AG04449 (cell line): ENCODE results near the gene NOP14.

Source experiments
- CTCF ChIA-PET: fragments of 350-600 bp; formaldehyde crosslinking; extraction: SDS; loops from one replicate; lab custom pipeline; 2021; ENCODE audit warnings: antibody characterized with exemption; lab: Yijun Ruan, JAX
- POLR2A ChIA-PET: fragments of 400-600, 350-600 bp; formaldehyde crosslinking; extraction: SDS; loops from one replicate; lab custom pipeline; 2020; ENCODE audit warnings: antibody characterized with exemption, inconsistent platforms; lab: Yijun Ruan, JAX
- DNase-seq: peaks from one replicate; pipeline ENCODE4 v3.0.0-alpha.2; 2010; ENCODE audit warnings: low read depth, low spot score
- H3K4me3 ChIP-seq: 2 replicates; pipeline ENCODE4 v1.5.1; 2011; ENCODE audit warnings: low read depth, mild to moderate bottlenecking, control low read depth, low read length
- CTCF ChIP-seq: IDR thresholded peaks from one replicate; pipeline ENCODE4 v1.5.1; 2011; ENCODE audit warnings: mild to moderate bottlenecking, moderate library complexity, low read length, control low read depth, inconsistent platforms; ENCODE audit not compliant: insufficient read depth; ENCODE audit errors: missing control alignments

NOP14 gene

GRCh38 chr4:2981256-2981819, 18.1 kb upstream of the NOP14 start:
- no peak for TF ChIP-seq CTCF
- CTCF ChIA-PET = interaction anchor here (0.8 to 9.6 kb wide), 5 partner anchors 9 to 56 kb away, joined by 3 to 100 read pairs (median 4); partner anchors contain the start of genes GRK4 and NOP14
- H3K4me3 ChIP-seq = no peak overlapping the region
- POLR2A ChIA-PET = no interaction called here
- DNase-seq = no peak

- no peak for TF ChIP-seq CTCF
- no peak overlapping the region for H3K4me3 ChIP-seq
- POLR2A ChIA-PET = interaction anchor here (0.6 to 1.4 kb wide), 2 partner anchors 14 to 176 kb away, joined by 3 to 6 read pairs; partner anchors contain the start of genes GRK4 and NOP14
- CTCF ChIA-PET = interaction anchor here (0.7 to 9.6 kb wide), 18 partner anchors 9 to 222 kb away, joined by 3 to 100 read pairs (median 5); partner anchors contain the start of genes GRK4, NOP14 and TNIP2
- DNase-seq = no peak
These were observed 14.2 kb upstream of the NOP14 start for GRCh38 chr4:2977211-2978088.

- no peak for DNase-seq
- no peak overlapping the region for H3K4me3 ChIP-seq
- TF ChIP-seq CTCF = no peak
- ChIA-PET CTCF (interaction anchor here (10.6 kb wide), 1 partner anchor 6 kb away, joined by 100 read pairs; no protein-coding TSS in a partner anchor), POLR2A (no interaction called here)
These were observed 8.1 kb upstream of the NOP14 start for GRCh38 chr4:2971275-2971674.

- ChIA-PET POLR2A (no interaction called here), CTCF (interaction anchor here (1.4 to 10.6 kb wide), 2 partner anchors 9 to 65 kb away, joined by 4 to 100 read pairs; no protein-coding TSS in a partner anchor)
- no peak for TF ChIP-seq CTCF
- no peak overlapping the region for H3K4me3 ChIP-seq
- DNase-seq = no peak
These were observed 5.2 kb upstream of the NOP14 start for GRCh38 chr4:2968381-2968780.

GRCh38 chr4:2965262-2965661, 2.1 kb upstream of the NOP14 start:
- TF ChIP-seq CTCF = no peak
- H3K4me3 ChIP-seq = no peak overlapping the region
- ChIA-PET CTCF (interaction anchor here (1.5 to 10.6 kb wide), 3 partner anchors 11 to 72 kb away, joined by 5 to 100 read pairs (median 14); no protein-coding TSS in a partner anchor), POLR2A (no interaction called here)
- DNase-seq = no peak
